IMR-90 (cell line): ENCODE results near the gene AKR7A2. TPM values are rescaled to one million over a fixed set of nuclear protein-coding genes. Genes with fewer than 3 reads are reported as not detected.

Experiments used
- ATAC-seq: fragments of 200-7000 bp; cut with Tn5 transposase; 2 replicates; pipeline ENCODE4 v1.9.1; 2020; ENCODE audit warnings: low read depth, mild to moderate bottlenecking, moderate library complexity
- BruUV-seq: library from RNA; stranded (reverse); fragments of 400-500 nt; replicated peaks from 2 replicates; lab custom pipeline; 2021; lab: Mats Ljungman, UMichigan
- CTCF ChIA-PET: fragments of 300-600 bp; formaldehyde crosslinking; extraction: SDS; loops from one replicate; lab custom pipeline; 2021; ENCODE audit warnings: antibody characterized with exemption; lab: Yijun Ruan, JAX
- POLR2A ChIA-PET: fragments of 300-600 bp; sonication (Branson Sonifier 250); formaldehyde crosslinking; loops from one replicate; lab custom pipeline; 2022; ENCODE audit warnings: antibody characterized with exemption; ENCODE audit not compliant: unreplicated experiment; lab: Charles Lee
- DNase-seq: peaks from one replicate; pipeline ENCODE4 v3.0.0; 2013
- H2AFZ ChIP-seq: replicated peaks from 2 replicates; pipeline ENCODE3; 2013; ENCODE audit warnings: low read length, mild to moderate bottlenecking; ENCODE audit not compliant: poor library complexity
- H2AK5ac ChIP-seq: 2 replicates; pipeline ENCODE4 v1.6.1; 2013; ENCODE audit warnings: low read depth, low read length, inconsistent platforms
- H2AK9ac ChIP-seq: replicated peaks from 2 replicates; pipeline ENCODE3; 2013; ENCODE audit warnings: mild to moderate bottlenecking, low read depth, low read length, moderate library complexity; ENCODE audit not compliant: poor library complexity
- H2BK120ac ChIP-seq: 2 replicates; pipeline ENCODE4 v1.6.1; 2013; ENCODE audit warnings: low read depth, low read length, inconsistent platforms
- H2BK15ac ChIP-seq: 3 replicates; pipeline ENCODE4 v1.6.1; 2013; ENCODE audit warnings: low read depth, low read length, inconsistent platforms
- H2BK20ac ChIP-seq: 2 replicates; pipeline ENCODE4 v1.6.1; 2013; ENCODE audit warnings: low read depth, mild to moderate bottlenecking, inconsistent platforms, low read length, moderate library complexity
- H2BK5ac ChIP-seq: 2 replicates; pipeline ENCODE4 v1.6.1; 2013; ENCODE audit warnings: mild to moderate bottlenecking, low read depth, low read length, inconsistent platforms; ENCODE audit not compliant: poor library complexity, severe bottlenecking
- H3K14ac ChIP-seq: replicated peaks from 2 replicates; pipeline ENCODE4 v1.6.1; 2013; ENCODE audit warnings: low read depth, low read length, inconsistent platforms
- H3K18ac ChIP-seq: 2 replicates; pipeline ENCODE4 v1.6.1; 2013; ENCODE audit warnings: low read depth, low read length, control low read depth
- H3K23ac ChIP-seq: 2 replicates; pipeline ENCODE4 v1.6.1; 2013; ENCODE audit warnings: low read depth, low read length, inconsistent platforms
- H3K27ac ChIP-seq: 2 replicates; pipeline ENCODE4 v1.5.1; 2013; ENCODE audit warnings: mild to moderate bottlenecking, control low read depth, low read length; ENCODE audit not compliant: insufficient read depth
- H3K27me3 ChIP-seq: 2 replicates; pipeline ENCODE4 v1.6.1; 2013; ENCODE audit warnings: low read length; ENCODE audit not compliant: control insufficient read depth, insufficient read depth
- H3K36me3 ChIP-seq: 2 replicates; pipeline ENCODE4 v1.6.1; 2013; ENCODE audit warnings: low read length, mixed read lengths; ENCODE audit not compliant: control insufficient read depth, insufficient read depth
- H3K4ac ChIP-seq: 2 replicates; pipeline ENCODE4 v1.6.1; 2013; ENCODE audit warnings: low read depth, low read length, inconsistent platforms
- H3K4me1 ChIP-seq: 2 replicates; pipeline ENCODE4 v1.6.1; 2013; ENCODE audit warnings: low read length, mixed read lengths; ENCODE audit not compliant: control insufficient read depth, insufficient read depth
- H3K4me2 ChIP-seq: 2 replicates; pipeline ENCODE4 v1.6.1; 2013; ENCODE audit warnings: low read depth, mild to moderate bottlenecking, control low read depth, low read length, moderate library complexity
- H3K4me3 ChIP-seq: 2 replicates; pipeline ENCODE4 v1.5.1; 2013; ENCODE audit warnings: low read depth, mild to moderate bottlenecking, control low read depth, low read length, moderate library complexity; ENCODE audit not compliant: insufficient read depth
- H3K56ac ChIP-seq: 2 replicates; pipeline ENCODE4 v1.6.1; 2013; ENCODE audit warnings: low read length, inconsistent platforms; ENCODE audit not compliant: insufficient read depth; ENCODE audit errors: extremely low read depth
- H3K79me1 ChIP-seq, 2 experiments: 2 replicates each; pipeline ENCODE4 v1.6.1; 2013; ENCODE audit warnings: low read length in 2 of 2, inconsistent platforms in 1 of 2, low read depth in 1 of 2
- H3K9ac ChIP-seq: 2 replicates; pipeline ENCODE4 v1.6.1; 2013; ENCODE audit warnings: low read depth, low read length, control low read depth
- H3K9me1 ChIP-seq: 2 replicates; pipeline ENCODE4 v1.6.1; 2013; ENCODE audit warnings: low read length, inconsistent platforms; ENCODE audit not compliant: insufficient read depth
- H3K9me3 ChIP-seq: 2 replicates; pipeline ENCODE4 v1.6.1; 2013; ENCODE audit warnings: low read length; ENCODE audit not compliant: control insufficient read depth, insufficient read depth
- H4K20me1 ChIP-seq: 2 replicates; pipeline ENCODE4 v1.6.1; 2013; ENCODE audit warnings: low read length, inconsistent platforms; ENCODE audit not compliant: insufficient read depth
- H4K5ac ChIP-seq: 2 replicates; pipeline ENCODE4 v1.6.1; 2013; ENCODE audit warnings: mild to moderate bottlenecking, low read depth, low read length, control low read depth
- H4K8ac ChIP-seq, 2 experiments: 2 replicates each; pipeline ENCODE4 v1.6.1; 2013; ENCODE audit warnings: low read depth in 2 of 2, low read length in 2 of 2, control low read depth in 1 of 2, inconsistent platforms in 1 of 2
- H4K91ac ChIP-seq: 2 replicates; pipeline ENCODE4 v1.6.1; 2013; ENCODE audit warnings: low read depth, low read length, inconsistent platforms; ENCODE audit not compliant: insufficient read depth
- BHLHE40 ChIP-seq: fragments of 150-350 bp; IDR thresholded peaks from 2 replicates; pipeline ENCODE4 v1.6.1; 2016; ENCODE audit warnings: mild to moderate bottlenecking, low read depth, low read length
- MAFK ChIP-seq: IDR thresholded peaks from 2 replicates; pipeline ENCODE4 v1.6.1; 2012; ENCODE audit warnings: low read depth, low read length, improper control_type of control experiment
- MAZ ChIP-seq: IDR thresholded peaks from 2 replicates; pipeline ENCODE4 v1.6.1; 2012; ENCODE audit warnings: low read depth, mild to moderate bottlenecking, low read length, improper control_type of control experiment, moderate library complexity, borderline replicate concordance
- POLR2A ChIP-seq: IDR thresholded peaks from 2 replicates; pipeline ENCODE4 v1.6.1; 2012; ENCODE audit warnings: mild to moderate bottlenecking, low read depth, low read length
- RAD21 ChIP-seq: IDR thresholded peaks from 2 replicates; pipeline ENCODE4 v1.6.1; 2012; ENCODE audit warnings: low read length, improper control_type of control experiment
- RCOR1 ChIP-seq: IDR thresholded peaks from 2 replicates; pipeline ENCODE4 v1.6.1; 2012; ENCODE audit warnings: mild to moderate bottlenecking, low read length, improper control_type of control experiment; ENCODE audit not compliant: insufficient replicate concordance
- WGBS, 2 experiments: methylation state at CpG; one replicate each; pipeline versions ENCODE4 v1.1.5 to v1.1.7; 2013; ENCODE audit warnings: missing lambda C conversion rate in 2 of 2; ENCODE audit not compliant: insufficient read length in 1 of 2; ENCODE audit errors: extremely low coverage in 2 of 2; 5-methylcytosine and 5-hydroxymethylcytosine counted together
- dilution Hi-C: fragments of 300-500 bp; cut with HindIII; formaldehyde crosslinking; loops from one replicate; pipeline ENCODE4 v1.14.3; 2018; ENCODE audit warnings: low sequenced_read_pairs; ENCODE audit not compliant: unreplicated experiment
- in situ Hi-C: fragments of 300-500 bp; cut with MboI; formaldehyde crosslinking; loops from 3 replicates; pipeline ENCODE4 v1.14.3; 2019; ENCODE audit warnings: low sequenced_read_pairs, inconsistent platforms, mixed read lengths
- intact Hi-C: fragments of 100-400 bp; cut with micrococcal nuclease; formaldehyde crosslinking; loops from 2 replicates; pipeline ENCODE4 v1.10.0; 2022
- polyA plus RNA-seq, 3 experiments: library from polyadenylated mRNA; depleted of rRNA; stranded (reverse); fragments of >200 nt; gene quantifications; 2 replicates each; pipeline ENCODE4 v1.2.3, GENCODE V29; 2012; ENCODE audit warnings: low replicate concordance in 1 of 3
- total RNA-seq: library from RNA; depleted of rRNA; stranded (reverse); fragments of >200 nt; gene quantifications from 2 replicates; pipeline ENCODE4 v1.2.3, GENCODE V29; 2012
- TF ChIP-seq, protein P1 (sequence below): fragments of 150-350 bp; IDR thresholded peaks from 2 replicates; pipeline ENCODE4 v1.6.1; 2017; ENCODE audit warnings: mild to moderate bottlenecking, antibody characterized with exemption, low read length, low read depth

The AKR7A2 gene
- total and polyA plus RNA-seq, 2 of the 4 experiments (the other 2 are of a cell fraction) = 55.8 to 60.2 TPM

DNA sequence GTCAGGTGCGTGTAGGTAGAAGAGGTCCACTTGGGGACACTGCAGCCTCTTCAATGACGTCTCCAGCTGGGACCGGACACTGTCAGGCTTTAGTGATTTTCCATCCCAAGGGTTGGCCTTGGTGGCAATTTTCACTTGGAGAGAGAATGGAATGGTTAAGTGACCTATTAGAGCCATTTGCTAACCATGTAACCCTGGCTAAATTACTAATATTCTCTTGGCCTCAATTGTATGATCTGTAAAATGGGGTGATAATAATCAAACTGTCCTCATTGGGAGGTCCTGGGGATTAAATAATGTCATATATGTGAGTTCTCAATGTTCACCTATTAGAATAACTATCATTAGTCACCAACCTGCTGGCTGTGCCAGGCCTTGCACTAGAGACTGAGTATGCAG lies 3.4 kb downstream of the AKR7A2 start:
- Histone ChIP-seq H4K5ac (no peak overlapping the region), H3K56ac (no peak overlapping the region), H3K9ac (no peak overlapping the region), H3K4ac (no peak overlapping the region), H3K4me2 (no peak overlapping the region), H2BK20ac (no peak overlapping the region), H3K23ac (no peak overlapping the region), H3K27me3 (no peaks in the 10 kb centered on the region), H4K91ac (no peak overlapping the region), H3K9me1 (peaks cover 14% of the 10 kb centered on the region), H4K20me1 (peaks cover 21% of the 10 kb centered on the region), H2AK9ac (no peak overlapping the region), H2AFZ (no peak overlapping the region), H4K8ac (no peak overlapping the region), H2AK5ac (no peak overlapping the region), H3K79me1 (peaks cover 18 to 45% of the 10 kb centered on the region in 2 experiments), H3K36me3 (peaks cover 42% of the 10 kb centered on the region), H3K4me3 (no peak overlapping the region), H3K9me3 (no peaks in the 10 kb centered on the region), H2BK120ac (no peak overlapping the region), H3K27ac (no peak overlapping the region), H2BK5ac (no peak overlapping the region), H3K18ac (no peak overlapping the region), H2BK15ac (no peak overlapping the region), H3K14ac (no peak overlapping the region), H3K4me1 (peaks cover 18% of the 10 kb centered on the region)
- intact Hi-C loops = no loop called here
- BruUV-seq = no TSS peak
- ATAC-seq = no peak
- no peak for TF ChIP-seq BHLHE40
- TF ChIP-seq MAZ = no peak
- TF ChIP-seq, protein P1, sequence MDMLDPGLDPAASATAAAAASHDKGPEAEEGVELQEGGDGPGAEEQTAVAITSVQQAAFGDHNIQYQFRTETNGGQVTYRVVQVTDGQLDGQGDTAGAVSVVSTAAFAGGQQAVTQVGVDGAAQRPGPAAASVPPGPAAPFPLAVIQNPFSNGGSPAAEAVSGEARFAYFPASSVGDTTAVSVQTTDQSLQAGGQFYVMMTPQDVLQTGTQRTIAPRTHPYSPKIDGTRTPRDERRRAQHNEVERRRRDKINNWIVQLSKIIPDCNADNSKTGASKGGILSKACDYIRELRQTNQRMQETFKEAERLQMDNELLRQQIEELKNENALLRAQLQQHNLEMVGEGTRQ = no peak
- no peak for TF ChIP-seq POLR2A
- TF ChIP-seq MAFK = no peak
- no peak for TF ChIP-seq RCOR1
- no peak for TF ChIP-seq RAD21
- CTCF ChIA-PET = no interaction called here
- dilution Hi-C loops = no loop called here
- POLR2A ChIA-PET = no interaction called here
- no peak for DNase-seq
- WGBS, 2 experiments = 100% methylated on average over 3 of the region's 3 CpGs; no CpG with 5 or more reads in 1 of the 2 experiments
- in situ Hi-C loops = no loop called here
